HepG2 (cell line): ENCODE results near the gene ADAM15. TPM values are rescaled to one million over a fixed set of nuclear protein-coding genes. Genes with fewer than 3 reads are reported as not detected.
A peak's percentile ranks its signal among the peaks of the same experiment; 100 is the strongest.

ENCODE experiments used
- DNMT3B ChIP-seq: conservative IDR thresholded peaks from 2 replicates; pipeline ENCODE4 v1.6.1; 2016; ENCODE audit warnings: missing biosample characterization, control low read depth
- HOXA3 ChIP-seq: sonication (generic); formaldehyde crosslinking; IDR thresholded peaks from 2 replicates; pipeline ENCODE4 v1.5.0; 2020; ENCODE audit warnings: missing genetic modification reagents
- NFRKB ChIP-seq: fragments of 450-650 bp; IDR thresholded peaks from 2 replicates; pipeline ENCODE4 v1.6.1; 2017
- PAXIP1 ChIP-seq: sonication (generic); formaldehyde crosslinking; conservative IDR thresholded peaks from 2 replicates; pipeline ENCODE4 v1.4.0; 2020; ENCODE audit warnings: mild to moderate bottlenecking, missing genetic modification reagents, moderate library complexity
- SALL2 ChIP-seq: sonication (generic); formaldehyde crosslinking; IDR thresholded peaks from 2 replicates; pipeline ENCODE4 v1.8.1; 2023; ENCODE audit warnings: mild to moderate bottlenecking, missing genetic modification reagents, inconsistent platforms
- SAP130 ChIP-seq: IDR thresholded peaks from 2 replicates; pipeline ENCODE4 v1.6.1; 2016; ENCODE audit warnings: low read depth
- THYN1 ChIP-seq: sonication (generic); formaldehyde crosslinking; IDR thresholded peaks from 2 replicates; pipeline ENCODE4 v1.8.1; 2023; ENCODE audit warnings: low read depth, mild to moderate bottlenecking, moderate library complexity, missing genetic modification reagents, borderline replicate concordance
- TP53 ChIP-seq: sonication (generic); formaldehyde crosslinking; conservative IDR thresholded peaks from 2 replicates; pipeline ENCODE4 v1.4.0; 2020; ENCODE audit warnings: missing genetic modification reagents
- ZFP37 ChIP-seq: sonication (generic); formaldehyde crosslinking; IDR thresholded peaks from 2 replicates; pipeline ENCODE4 v1.4.0; 2020; ENCODE audit warnings: missing genetic modification reagents, borderline replicate concordance
- ZNF180 ChIP-seq: sonication (generic); formaldehyde crosslinking; IDR thresholded peaks from 2 replicates; pipeline ENCODE4 v1.4.0; 2020; ENCODE audit warnings: low read depth, missing genetic modification reagents, borderline replicate concordance
- ZNF460 ChIP-seq: sonication (generic); formaldehyde crosslinking; IDR thresholded peaks from 2 replicates; pipeline ENCODE4 v1.5.1; 2020; ENCODE audit warnings: missing genetic modification reagents, mild to moderate bottlenecking, borderline replicate concordance
- ZNF605 ChIP-seq: sonication (generic); formaldehyde crosslinking; IDR thresholded peaks from 2 replicates; pipeline ENCODE4 v1.8.0; 2022; ENCODE audit warnings: mild to moderate bottlenecking, missing genetic modification reagents
- polyA plus RNA-seq, 8 experiments: library from polyadenylated mRNA; depleted of rRNA in 3 of 8; stranded (reverse) in 7 of 8; unstranded in 1 of 8; fragments of >200 nt; fragmentation: Illumina TruSeq in 4 of 8; extraction: Trizol in 4 of 8; gene quantifications; 2 replicates each; pipeline versions ENCODE4 v1.2.1 to v1.2.3, GENCODE V29; 2011 to 2016; ENCODE audit warnings: low read depth in 4 of 8, missing spikeins in 1 of 8, mixed read lengths in 1 of 8; ENCODE audit not compliant: insufficient read depth in 1 of 8
- total RNA-seq, 5 experiments: library from RNA; depleted of rRNA; stranded (reverse); fragments of >200 nt; fragmentation: Illumina TruSeq; extraction: Trizol; gene quantifications; 2 replicates each; pipeline ENCODE4 v1.2.3, GENCODE V29; 2016; ENCODE audit warnings: low read depth in 1 of 5
- TF ChIP-seq, protein P1 (sequence below): sonication (generic); formaldehyde crosslinking; IDR thresholded peaks from 2 replicates; pipeline ENCODE4 v1.8.0; 2022; ENCODE audit warnings: low read depth, missing genetic modification reagents
- TF ChIP-seq, protein P2 (sequence below): sonication (generic); formaldehyde crosslinking; IDR thresholded peaks from 2 replicates; pipeline ENCODE4 v1.9.0; 2021; ENCODE audit warnings: missing genetic modification reagents, borderline replicate concordance

The ADAM15 gene
- total and polyA plus RNA-seq, 2 of the 13 experiments (the other 11 are each of a cell fraction or from before 2014, with no cell fraction given): 17.9 to 25.6 TPM

DNA sequence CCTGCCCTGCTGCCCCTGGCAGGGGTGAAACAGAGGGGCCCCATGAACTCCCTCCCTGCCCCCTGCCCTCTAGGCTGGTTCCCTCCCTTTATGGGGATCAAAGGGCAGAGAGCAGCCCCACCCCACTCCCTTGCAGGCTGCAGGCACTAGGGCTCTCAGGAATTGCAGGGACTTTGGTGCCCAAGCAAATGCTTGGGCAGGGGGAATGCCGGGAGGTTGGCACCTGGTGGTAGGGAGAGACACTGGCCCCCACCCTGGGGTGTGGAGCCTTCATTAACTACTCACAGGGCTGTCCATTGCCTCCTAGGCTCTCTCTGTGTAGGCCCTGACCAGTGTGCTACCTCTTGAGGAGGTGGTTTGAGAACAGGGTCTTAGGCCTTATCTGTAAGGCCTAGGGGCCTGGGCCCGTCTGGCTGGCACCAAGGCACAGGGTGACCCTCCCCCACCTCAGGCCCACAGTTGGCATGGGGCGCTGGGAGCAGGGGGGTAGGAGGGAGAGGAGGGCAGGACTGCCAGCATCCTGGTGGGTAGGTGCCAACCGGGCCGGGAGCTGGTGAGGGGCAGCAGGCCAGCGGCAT is 43.8 kb upstream of the ADAM15 start (continued):
- TF ChIP-seq THYN1 (CRISPR knock-in tag): no peak
- TF ChIP-seq DNMT3B (CRISPR knock-in tag): no peak
- no peak for TF ChIP-seq ZNF180 (CRISPR knock-in tag)
- TF ChIP-seq ZNF460: no peak
- no peak for TF ChIP-seq ZFP37 (CRISPR knock-in tag)
- no peak for TF ChIP-seq TP53 (CRISPR knock-in tag)
- peak; percentile 74 for TF ChIP-seq PAXIP1 (CRISPR knock-in tag)
- TF ChIP-seq SAP130 (CRISPR knock-in tag): peak; percentile 33; the same call in 1 of the 2 replicates
- TF ChIP-seq ZNF605 (CRISPR knock-in tag): no peak
- TF ChIP-seq HOXA3: 0 out of 2 replicates have a peak, but pooled peaks have one; percentile 18
- TF ChIP-seq, protein P1, sequence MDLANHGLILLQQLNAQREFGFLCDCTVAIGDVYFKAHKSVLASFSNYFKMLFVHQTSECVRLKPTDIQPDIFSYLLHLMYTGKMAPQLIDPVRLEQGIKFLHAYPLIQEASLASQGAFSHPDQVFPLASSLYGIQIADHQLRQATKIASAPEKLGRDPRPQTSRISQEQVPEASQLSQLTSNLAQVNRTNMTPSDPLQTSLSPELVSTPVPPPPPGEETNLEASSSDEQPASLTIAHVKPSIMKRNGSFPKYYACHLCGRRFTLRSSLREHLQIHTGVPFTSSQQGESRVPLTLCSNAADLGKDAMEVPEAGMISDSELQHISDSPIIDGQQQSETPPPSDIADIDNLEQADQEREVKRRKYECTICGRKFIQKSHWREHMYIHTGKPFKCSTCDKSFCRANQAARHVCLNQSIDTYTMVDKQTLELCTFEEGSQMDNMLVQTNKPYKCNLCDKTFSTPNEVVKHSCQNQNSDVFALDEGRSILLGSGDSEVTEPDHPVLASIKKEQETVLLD (CRISPR knock-in tag): no peak
- TF ChIP-seq, protein P2, sequence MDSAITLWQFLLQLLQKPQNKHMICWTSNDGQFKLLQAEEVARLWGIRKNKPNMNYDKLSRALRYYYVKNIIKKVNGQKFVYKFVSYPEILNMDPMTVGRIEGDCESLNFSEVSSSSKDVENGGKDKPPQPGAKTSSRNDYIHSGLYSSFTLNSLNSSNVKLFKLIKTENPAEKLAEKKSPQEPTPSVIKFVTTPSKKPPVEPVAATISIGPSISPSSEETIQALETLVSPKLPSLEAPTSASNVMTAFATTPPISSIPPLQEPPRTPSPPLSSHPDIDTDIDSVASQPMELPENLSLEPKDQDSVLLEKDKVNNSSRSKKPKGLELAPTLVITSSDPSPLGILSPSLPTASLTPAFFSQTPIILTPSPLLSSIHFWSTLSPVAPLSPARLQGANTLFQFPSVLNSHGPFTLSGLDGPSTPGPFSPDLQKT (CRISPR knock-in tag): no peak
- TF ChIP-seq SALL2 (CRISPR knock-in tag): no peak
- no peak for TF ChIP-seq NFRKB
- TF ChIP-seq, all 625 proteins: peak for 28
